VCaP (cell line): Measurements from ENCODE around the gene DEPDC1.
"Not testable (repeated sequence)": the region's sequence is repeated elsewhere in the genome, so short reads cannot be mapped to it uniquely, and the experiment has no call there.

ENCODE experiments used
- H3K27ac ChIP-seq: fragments of 450-650 bp; 2 replicates; pipeline ENCODE4 v1.5.1; 2017
- TF ChIP-seq, protein P1 (sequence below): fragments of 450-650 bp; conservative IDR thresholded peaks from 2 replicates; pipeline ENCODE4 v1.5.1; 2017; ENCODE audit warnings: mild to moderate bottlenecking, moderate library complexity

The DEPDC1 gene

DNA sequence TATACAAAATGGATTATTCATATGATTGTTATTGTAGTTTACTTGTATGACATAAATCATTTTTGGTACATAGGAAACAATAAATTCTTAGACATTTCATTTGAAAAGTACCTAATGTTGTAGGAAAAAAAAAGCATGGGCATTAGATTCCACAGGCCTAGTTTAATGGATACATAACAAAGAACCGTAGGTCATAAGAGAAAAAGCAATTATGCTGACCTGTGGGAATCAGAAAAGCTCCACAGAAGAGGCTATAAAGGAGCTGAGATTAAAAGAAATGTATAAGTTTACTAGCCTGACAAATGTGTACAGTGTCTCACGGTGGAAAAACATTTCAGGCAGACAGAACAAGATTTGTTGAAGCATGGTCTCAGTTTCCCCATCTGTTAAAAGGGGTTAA, 3.7 kb downstream of the DEPDC1 start:
- H3K27ac ChIP-seq: no peak overlapping the region
- TF ChIP-seq, protein P1, sequence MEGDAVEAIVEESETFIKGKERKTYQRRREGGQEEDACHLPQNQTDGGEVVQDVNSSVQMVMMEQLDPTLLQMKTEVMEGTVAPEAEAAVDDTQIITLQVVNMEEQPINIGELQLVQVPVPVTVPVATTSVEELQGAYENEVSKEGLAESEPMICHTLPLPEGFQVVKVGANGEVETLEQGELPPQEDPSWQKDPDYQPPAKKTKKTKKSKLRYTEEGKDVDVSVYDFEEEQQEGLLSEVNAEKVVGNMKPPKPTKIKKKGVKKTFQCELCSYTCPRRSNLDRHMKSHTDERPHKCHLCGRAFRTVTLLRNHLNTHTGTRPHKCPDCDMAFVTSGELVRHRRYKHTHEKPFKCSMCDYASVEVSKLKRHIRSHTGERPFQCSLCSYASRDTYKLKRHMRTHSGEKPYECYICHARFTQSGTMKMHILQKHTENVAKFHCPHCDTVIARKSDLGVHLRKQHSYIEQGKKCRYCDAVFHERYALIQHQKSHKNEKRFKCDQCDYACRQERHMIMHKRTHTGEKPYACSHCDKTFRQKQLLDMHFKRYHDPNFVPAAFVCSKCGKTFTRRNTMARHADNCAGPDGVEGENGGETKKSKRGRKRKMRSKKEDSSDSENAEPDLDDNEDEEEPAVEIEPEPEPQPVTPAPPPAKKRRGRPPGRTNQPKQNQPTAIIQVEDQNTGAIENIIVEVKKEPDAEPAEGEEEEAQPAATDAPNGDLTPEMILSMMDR: no peak

DNA sequence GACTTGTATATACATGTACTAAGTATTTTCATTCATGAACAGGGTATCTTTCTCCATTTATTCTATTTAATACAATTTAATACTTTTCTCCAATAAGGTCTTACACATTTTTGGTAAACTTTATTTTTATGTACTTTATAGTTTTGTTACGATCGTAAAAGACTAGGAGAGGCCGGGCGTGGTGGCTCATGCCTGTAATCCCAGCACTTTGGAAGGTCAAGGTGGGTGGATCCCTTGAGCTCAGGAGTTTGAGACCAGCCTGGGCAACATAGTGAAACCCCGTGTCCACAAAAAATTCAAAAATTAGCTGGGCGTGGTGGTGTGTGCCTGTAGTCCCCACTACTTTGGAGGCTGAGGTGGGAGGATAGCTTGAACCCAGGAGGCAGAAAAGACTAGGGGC, 4.6 kb downstream of the DEPDC1 start:
- H3K27ac ChIP-seq: not testable (repeated sequence)

- TF ChIP-seq, protein P1: no peak
- no peak overlapping the region for H3K27ac ChIP-seq
Observed at GRCh38 chr1:68490046-68490651, 6.7 kb downstream of the DEPDC1 start.

DNA sequence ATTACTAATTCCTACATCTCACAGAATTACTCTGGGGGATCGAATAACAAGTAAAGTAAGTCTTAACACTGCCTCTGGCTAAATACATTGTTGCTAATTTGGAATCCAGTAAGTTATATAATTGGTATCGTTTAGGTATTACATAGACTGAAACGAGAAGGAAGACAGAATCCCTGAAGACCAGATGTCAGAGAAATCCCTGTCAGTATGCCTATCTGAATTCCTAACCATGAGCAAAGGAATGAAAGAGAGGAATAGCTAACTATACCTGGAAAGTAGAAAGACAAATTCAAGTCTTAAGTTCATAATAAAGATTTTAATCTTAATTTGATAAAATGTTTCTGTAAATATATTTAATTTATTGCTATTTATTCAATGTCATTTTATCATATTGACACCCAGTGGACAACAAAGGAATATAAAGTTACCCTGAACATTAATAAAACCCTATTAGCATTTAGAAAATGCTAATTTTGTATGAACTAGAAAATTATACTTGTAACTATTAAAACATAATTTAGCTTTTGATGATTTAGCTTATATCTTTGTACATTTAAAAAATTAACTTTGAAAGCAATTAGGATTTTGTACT, 11.4 kb downstream of the DEPDC1 start:
- H3K27ac ChIP-seq: no peak overlapping the region
- TF ChIP-seq, protein P1: no peak; the same call in 1 of the 2 replicates

DNA sequence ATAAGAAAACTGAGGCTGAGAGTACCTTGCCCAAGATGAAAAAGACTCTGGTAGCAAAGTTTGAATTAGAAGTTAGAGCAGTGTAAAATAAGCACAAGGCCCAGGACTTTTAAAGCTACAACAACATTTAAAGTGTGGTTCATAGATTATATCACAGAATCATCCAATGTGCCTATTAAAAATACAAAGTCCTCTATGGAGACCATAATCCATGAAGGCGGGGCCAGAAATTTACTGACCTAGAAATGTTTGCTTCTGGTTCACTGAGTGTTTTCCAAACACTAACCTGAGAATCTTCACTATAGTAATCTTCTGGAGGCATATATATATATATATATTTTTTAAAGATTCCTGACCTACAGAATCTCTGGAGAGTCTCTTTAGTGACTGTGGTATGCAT, 12.3 kb downstream of the DEPDC1 start:
- TF ChIP-seq, protein P1: no peak
- no peak overlapping the region for H3K27ac ChIP-seq

DNA sequence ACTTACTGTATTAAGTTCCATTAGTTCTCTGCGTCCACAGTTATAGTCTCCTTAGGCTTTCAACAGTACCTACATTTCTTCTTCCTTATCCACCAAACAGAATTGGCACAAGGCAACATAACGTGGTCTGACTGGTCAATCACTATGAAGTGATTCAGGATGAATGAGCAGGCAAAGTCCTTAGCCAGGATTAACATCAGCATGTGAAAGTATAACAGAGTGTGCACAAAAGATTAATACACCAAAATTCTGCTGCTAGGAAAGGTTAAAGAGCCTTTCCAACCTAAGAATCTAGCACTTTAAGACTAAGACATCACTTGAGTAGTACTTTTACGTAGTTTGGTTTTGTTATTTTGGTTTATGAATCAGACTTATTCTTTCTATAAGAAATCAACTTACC, 15.8 kb downstream of the DEPDC1 start:
- TF ChIP-seq, protein P1: no peak
- H3K27ac ChIP-seq: no peak overlapping the region

- TF ChIP-seq, protein P1: no peak
- H3K27ac ChIP-seq: no peak overlapping the region
Observed at GRCh38 chr1:68479501-68479900, 17.4 kb downstream of the DEPDC1 start.

- TF ChIP-seq, protein P1: no peak
- H3K27ac ChIP-seq: no peak overlapping the region
Observed at GRCh38 chr1:68478662-68479061, 18.2 kb downstream of the DEPDC1 start.

DNA sequence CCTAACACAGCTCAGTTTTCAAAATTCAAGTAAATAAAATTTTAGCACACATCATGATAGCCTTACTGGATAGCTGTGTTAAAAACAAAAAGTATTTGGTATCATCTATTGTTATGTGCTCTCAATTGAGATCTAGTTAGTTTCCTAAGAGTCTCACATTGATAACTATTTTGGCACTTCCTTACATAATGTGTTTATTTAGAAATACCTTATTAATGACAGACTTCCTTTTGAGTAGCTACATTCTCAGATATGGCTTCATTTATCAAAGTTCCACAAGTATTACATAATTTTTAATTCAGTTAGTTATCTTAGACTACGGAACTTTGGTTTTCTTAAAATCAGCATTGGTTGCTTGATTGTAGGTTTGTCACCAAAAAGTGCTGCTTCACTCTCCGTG, 20.3 kb downstream of the DEPDC1 start:
- not testable (repeated sequence) for H3K27ac ChIP-seq
